GM13976 (cell line): ENCODE measurements around the gene B3GNT9.

ENCODE experiments used
- DNase-seq: peaks from one replicate; pipeline ENCODE4 v3.0.0; 2012; ENCODE audit warnings: low spot score
- CTCF ChIP-seq: IDR thresholded peaks from 2 replicates; pipeline ENCODE4 v1.5.1; 2012; ENCODE audit warnings: borderline replicate concordance, mild to moderate bottlenecking; ENCODE audit not compliant: insufficient read depth; ENCODE audit errors: extremely low read depth, missing control alignments, control extremely low read depth
- in situ Hi-C: fragments of 300-500 bp; cut with MboI; formaldehyde crosslinking; loops from one replicate; pipeline ENCODE4 v1.12.0; 2022; ENCODE audit warnings: low sequenced_read_pairs, mixed read lengths, inconsistent platforms; ENCODE audit not compliant: unreplicated experiment

The B3GNT9 gene

GRCh38 chr16:67101311-67102082 lies 49.3 kb downstream of the B3GNT9 start:
- no peak for DNase-seq
- no peak for TF ChIP-seq CTCF
- in situ Hi-C loops = no loop called here

GRCh38 chr16:67100569-67101310 lies 50.1 kb downstream of the B3GNT9 start:
- peak; percentile 13 for TF ChIP-seq CTCF
- DNase-seq = peak; percentile 50
- in situ Hi-C loops = no loop called here

- in situ Hi-C loops = no loop called here
- no peak for TF ChIP-seq CTCF
Observed at GRCh38 chr16:67098599-67098998, 52.2 kb downstream of the B3GNT9 start.

More at GRCh38 chr16:67098599-67098998, 52.2 kb downstream of the B3GNT9 start:
- no peak for DNase-seq
